Cerebellar nuclear complex (tissue), 1 donor: ENCODE data around the gene SRRM3.
"Not testable (repeated sequence)": the region's sequence is repeated elsewhere in the genome, so short reads cannot be mapped to it uniquely, and the experiment has no call there.

Experiments
- DNase-seq, 2 experiments: peaks; one replicate each; lab custom pipeline; 2025; lab: John Stamatoyannopoulos, UW

The SRRM3 gene

GRCh38 chr7:76201732-76202665, at the start of gene SRRM3:
Gene SRRM3, plus strand, starts transcription at chr7:76201896. Its CDS starts 33,171 bp downstream, at chr7:76235067.
- DNase-seq = no peak

GRCh38 chr7:76151932-76152331, 49.8 kb upstream of the SRRM3 start:
- DNase-seq = no peak

GRCh38 chr7:76153571-76154230, 48.0 kb upstream of the SRRM3 start:
- not testable (repeated sequence) for DNase-seq

GRCh38 chr7:76155938-76156337, 45.8 kb upstream of the SRRM3 start:
- no peak for DNase-seq

DNA sequence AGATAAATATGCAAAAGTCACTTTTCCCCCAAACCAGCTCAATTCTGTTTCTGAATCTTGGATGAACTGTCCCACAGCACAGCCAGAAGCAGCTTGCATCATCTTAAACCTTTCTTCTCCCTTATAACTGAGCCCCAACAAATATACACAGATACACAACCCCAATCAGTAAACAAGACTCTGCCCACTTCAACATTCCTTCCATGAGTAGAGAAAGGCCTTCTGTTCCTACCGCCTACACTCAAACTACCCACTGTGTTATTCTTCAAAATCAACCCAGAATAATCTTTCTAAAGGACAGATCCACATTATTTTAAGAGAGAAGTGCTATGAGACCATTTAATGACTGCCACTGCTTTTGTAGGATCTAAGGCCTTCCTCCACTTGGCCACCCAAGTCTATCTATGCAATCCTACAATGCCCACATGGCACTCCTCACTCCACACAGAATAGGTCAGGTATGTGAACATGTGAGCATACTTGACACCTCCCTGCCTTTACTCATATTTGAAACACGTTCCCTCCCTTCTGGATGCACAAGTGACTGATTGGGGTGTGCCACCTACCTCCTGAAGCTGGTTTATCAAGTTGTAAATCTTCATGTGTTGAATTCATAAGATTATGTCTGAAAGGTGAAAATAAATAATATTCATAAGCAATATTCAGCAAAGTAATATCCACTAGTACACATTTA, 44.6 kb upstream of the SRRM3 start:
- not testable (repeated sequence) for DNase-seq

DNA sequence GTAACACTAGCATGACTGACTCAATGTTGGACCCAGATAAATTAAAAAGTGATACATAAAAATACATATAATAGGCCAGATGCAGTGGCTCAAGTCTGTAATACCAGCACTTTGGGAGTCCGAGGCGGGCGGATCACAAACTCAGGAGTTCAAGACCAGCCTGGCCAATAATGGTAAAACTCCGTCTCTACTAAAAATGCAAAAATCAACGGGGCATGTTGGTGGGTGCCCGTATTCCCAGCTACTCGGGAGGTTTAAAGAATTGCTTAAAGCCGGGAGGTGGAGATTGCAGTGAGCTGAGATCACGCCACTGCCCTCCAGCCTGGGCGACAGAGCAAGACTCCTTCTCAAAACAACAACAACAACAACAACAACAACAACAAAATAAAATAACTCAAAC, 43.3 kb upstream of the SRRM3 start:
- not testable (repeated sequence) for DNase-seq

GRCh38 chr7:76162416-76163170, 39.1 kb upstream of the SRRM3 start:
- not testable (repeated sequence) for DNase-seq

GRCh38 chr7:76163812-76164211, 37.9 kb upstream of the SRRM3 start:
- not testable (repeated sequence) for DNase-seq

DNA sequence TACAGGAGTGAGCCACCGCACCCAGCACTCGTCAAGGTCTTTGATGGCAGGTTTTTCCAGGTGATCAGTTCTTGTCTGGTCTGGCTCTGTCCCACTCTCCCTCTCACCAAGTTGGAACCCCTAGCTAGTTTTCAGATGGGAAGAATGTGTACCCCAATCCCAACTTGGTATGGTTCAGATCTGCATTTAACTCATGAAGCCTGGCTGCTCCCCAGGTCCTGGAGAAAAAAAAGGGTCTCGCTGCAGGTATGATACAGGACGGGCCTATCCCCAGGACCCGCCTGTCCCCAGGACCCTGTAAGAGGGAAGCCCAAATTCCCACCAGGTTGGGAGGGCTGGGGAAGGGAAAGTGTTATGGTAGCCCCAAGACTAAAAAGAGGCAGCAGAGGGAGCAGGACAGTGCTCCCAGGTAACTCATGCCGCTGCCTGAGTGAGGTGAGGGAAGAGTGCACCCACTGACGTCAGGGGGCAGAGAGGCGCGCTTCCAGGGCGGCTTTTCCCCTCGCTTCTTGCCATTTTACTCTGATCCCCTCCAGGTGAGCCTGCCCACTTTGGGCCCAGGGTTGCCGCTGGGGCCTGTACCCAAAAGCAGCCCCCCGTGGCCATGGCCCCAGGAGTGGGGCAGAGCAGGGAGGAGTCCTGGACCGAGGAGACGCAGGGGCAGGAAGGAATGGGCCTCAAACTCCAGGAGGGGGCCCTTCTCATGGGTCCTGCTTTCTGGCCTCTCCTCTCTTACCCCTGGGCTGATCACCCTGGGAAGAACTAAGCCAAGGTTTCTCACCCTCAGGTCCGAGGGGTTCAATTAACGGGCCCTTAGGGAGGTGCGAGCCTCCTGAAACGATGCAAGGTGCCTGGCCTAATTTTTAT, 36.4 kb upstream of the SRRM3 start:
- no peak for DNase-seq

GRCh38 chr7:76165973-76166403, 35.7 kb upstream of the SRRM3 start:
- DNase-seq = no peak

DNA sequence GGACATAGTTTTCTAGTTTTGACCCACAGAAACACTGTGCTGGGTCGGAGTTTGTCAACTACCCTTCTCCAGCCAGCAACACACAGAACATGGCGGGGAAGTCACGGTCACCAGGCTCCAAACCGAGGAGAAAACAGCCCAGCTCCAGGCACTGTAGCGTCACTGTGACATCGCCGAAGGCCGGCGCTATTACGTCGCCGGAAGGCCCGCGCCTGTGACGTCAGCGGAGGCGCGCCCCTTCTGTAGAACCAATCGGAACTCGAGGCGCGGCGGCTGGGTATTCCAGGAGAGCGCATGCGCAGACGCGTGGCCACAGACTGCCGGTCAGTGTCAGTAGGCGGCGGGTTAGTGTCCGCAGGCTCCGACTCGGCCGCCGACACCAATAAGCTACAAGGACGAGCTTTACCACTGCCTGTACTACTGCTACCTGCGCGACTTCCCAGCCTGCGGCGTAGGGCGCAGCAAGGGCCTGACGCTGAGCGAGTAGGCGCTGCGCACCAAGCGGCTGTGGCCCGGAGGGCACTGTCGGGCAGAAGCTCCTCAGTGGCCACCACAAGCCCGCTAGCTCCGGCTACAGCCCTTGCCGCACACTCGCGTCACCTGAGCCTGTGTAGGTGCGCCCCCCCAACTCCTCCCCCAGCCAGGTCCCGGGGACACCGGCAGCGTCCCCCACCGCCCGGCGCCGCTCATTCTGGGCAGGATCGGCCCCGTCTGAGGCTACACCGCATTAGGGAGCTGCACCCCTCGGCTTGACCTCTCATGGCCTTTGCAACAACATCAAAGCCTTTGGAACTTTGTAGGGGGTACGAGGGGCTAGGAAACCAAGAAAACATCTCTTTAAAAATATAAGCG, 35.1 kb upstream of the SRRM3 start:
- peak; percentile 63 to 83 for DNase-seq

- no peak for DNase-seq
Measured at GRCh38 chr7:76173566-76174205, 28.0 kb upstream of the SRRM3 start.

DNA sequence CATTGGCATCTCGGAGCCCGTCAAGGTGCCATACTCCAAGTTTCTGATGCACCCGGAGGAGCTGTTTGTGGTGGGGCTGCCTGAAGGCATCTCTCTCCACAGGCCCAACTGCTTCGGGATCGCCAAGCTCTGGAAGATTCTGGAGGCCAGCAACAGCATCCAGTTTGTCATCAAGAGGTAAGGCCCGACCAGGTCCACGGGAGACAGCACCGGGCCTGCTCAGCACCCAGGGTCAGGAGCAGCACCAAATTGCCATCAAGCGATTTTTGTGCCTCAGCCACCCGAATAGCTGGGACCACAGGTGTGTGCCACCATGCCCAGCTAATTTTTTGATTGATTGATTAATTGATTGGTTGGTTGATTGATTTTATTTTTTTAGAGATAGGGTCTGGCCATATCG, 24.7 kb upstream of the SRRM3 start:
- DNase-seq = not testable (repeated sequence)

GRCh38 chr7:76179686-76180085, 22.0 kb upstream of the SRRM3 start:
- DNase-seq = no peak

DNA sequence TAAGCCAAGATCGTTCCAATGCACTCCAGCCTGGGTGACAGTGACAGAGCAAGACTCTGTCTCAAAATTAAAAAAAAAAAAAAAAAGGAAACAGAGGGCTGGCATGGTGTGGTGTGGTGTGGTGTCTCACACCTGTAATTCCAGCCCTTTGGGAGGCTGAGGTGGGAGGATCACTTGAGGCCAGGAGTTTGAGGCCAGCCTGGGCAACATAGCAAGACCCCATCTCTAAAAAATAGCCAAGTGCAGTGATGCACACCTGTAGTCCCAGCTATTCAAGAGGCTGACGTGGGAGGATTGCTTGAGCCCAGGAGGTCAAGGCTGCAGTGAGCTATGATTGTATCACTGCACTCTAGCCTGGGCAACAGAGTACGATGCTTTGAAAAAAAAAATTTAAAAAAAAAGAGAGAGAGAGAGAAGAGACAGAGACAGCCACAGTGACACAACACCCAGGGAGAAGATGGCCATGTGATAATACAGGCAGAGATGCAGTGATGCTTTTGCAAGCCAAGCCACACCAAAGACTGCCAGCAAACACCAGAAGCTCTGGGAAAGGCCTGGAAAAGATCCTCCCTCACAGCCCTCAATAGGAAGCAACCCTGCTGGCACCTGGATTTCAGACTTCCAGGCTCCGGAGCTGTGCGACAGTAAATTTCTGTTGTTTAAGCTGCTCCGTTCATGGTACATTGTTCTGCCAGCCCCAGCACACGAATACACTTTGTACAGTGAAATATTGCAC, 19.3 kb upstream of the SRRM3 start:
- DNase-seq = peak; percentile 70 to 86

GRCh38 chr7:76185187-76185896, 16.4 kb upstream of the SRRM3 start:
- DNase-seq = peak in 1 of 2 experiments; percentile 25

- DNase-seq = no peak
Measured at GRCh38 chr7:76187272-76187671, 14.4 kb upstream of the SRRM3 start.

- DNase-seq = peak; percentile 4 to 22
Measured at GRCh38 chr7:76189276-76189675, 12.4 kb upstream of the SRRM3 start.
